NT2/D1 (cell line): ENCODE data around the gene ZNF561.
"Not testable (repeated sequence)": the region's sequence is repeated elsewhere in the genome, so short reads cannot be mapped to it uniquely, and the experiment has no call there.

Source experiments
- SUZ12 ChIP-seq: IDR thresholded peaks from 2 replicates; pipeline ENCODE4 v1.6.1; 2011; ENCODE audit not compliant: insufficient read length, insufficient read depth; ENCODE audit errors: extremely low read depth
- YY1 ChIP-seq: IDR thresholded peaks from 2 replicates; pipeline ENCODE4 v1.6.1; 2011; ENCODE audit not compliant: insufficient read length, insufficient read depth
- ZNF274 ChIP-seq: IDR thresholded peaks from 2 replicates; pipeline ENCODE4 v1.6.1; 2011; ENCODE audit warnings: mild to moderate bottlenecking, low read depth, low read length

DNA sequence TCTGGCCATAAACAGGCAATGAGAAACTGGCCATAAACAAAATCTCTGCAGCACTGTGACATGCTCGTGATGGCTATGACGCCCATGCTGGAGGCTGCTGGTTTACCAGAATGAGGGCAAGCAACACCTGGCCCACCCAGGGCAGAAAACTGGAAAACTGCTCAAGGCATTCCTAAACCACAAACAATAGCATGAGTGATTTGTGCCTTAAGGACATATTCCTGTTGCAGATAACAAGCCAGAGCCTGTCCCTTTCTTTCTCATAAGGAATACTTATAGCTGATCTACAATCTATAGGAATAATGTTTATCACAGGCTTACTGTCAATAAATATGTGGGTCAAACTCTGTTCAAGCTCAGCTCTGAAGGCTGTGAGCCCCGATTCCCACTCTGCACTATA lies 30.4 kb upstream of the ZNF561 start:
- not testable (repeated sequence) for TF ChIP-seq YY1, ZNF274, SUZ12
